HCT116 (cell line): ENCODE measurements around the gene FKBP6. TPM values are rescaled to one million over a fixed set of nuclear protein-coding genes. Genes with fewer than 3 reads are reported as not detected.
"Not testable (repeated sequence)": the region's sequence is repeated elsewhere in the genome, so short reads cannot be mapped to it uniquely, and the experiment has no call there.

ENCODE experiments used
- ATAC-seq: fragments of 200-7000 bp; cut with Tn5 transposase; 2 replicates; pipeline ENCODE4 v1.9.1; 2020; ENCODE audit warnings: mild to moderate bottlenecking, moderate library complexity
- BruUV-seq: library from RNA; stranded (reverse); fragments of 400-500 nt; replicated peaks from 2 replicates; lab custom pipeline; 2021; lab: Mats Ljungman, UMichigan
- CTCF ChIA-PET: fragments of 300-600 bp; sonication (Branson Sonifier 250); formaldehyde crosslinking; loops from one replicate; lab custom pipeline; 2021; ENCODE audit warnings: antibody characterized with exemption; lab: Charles Lee
- POLR2A ChIA-PET: fragments of 300-600, 350-600 bp; sonication (Branson Sonifier 250); formaldehyde crosslinking; loops from one replicate; lab custom pipeline; 2021; ENCODE audit warnings: antibody characterized with exemption; lab: Charles Lee
- RAD21 ChIA-PET, 2 experiments: fragments of 300-600 bp; sonication (Branson Sonifier 250); formaldehyde crosslinking; loops; one replicate each; lab custom pipeline; 2023; ENCODE audit warnings: low total read pairs in 2 of 2; ENCODE audit not compliant: uncharacterized antibody in 2 of 2, unreplicated experiment in 2 of 2, low non-redundant PET in 1 of 2; lab: Charles Lee
- DNase-seq: peaks from one replicate; pipeline ENCODE4 v3.0.0-alpha.2; 2010; ENCODE audit warnings: low read depth, low spot score
- H2AFZ ChIP-seq: fragments of 200-600 bp; shearing (Covaris generic), sonication (generic); 2 replicates; pipeline ENCODE4 v1.6.1; 2017; ENCODE audit warnings: low read depth, mixed run types, mixed read lengths, antibody characterized with exemption, low read length; ENCODE audit not compliant: poor library complexity, severe bottlenecking
- H3K27ac ChIP-seq: 2 replicates; pipeline ENCODE4 v1.5.1; 2012; ENCODE audit warnings: low read depth, low read length
- H3K27me3 ChIP-seq: fragments of 200-600 bp; sonication (generic); 2 replicates; pipeline ENCODE4 v1.6.1; 2016; ENCODE audit warnings: mixed run types, low read length, mixed read lengths; ENCODE audit not compliant: insufficient read depth
- H3K36me3 ChIP-seq, 2 experiments: fragments of 200-500 bp in 1 of 2; fragments of 200-600 bp in 1 of 2; sonication (Bioruptor generic) in 1 of 2; sonication (generic) in 1 of 2; 2 replicates each; pipeline versions ENCODE4 v1.5.1 to v1.6.1; 2014 to 2016; ENCODE audit warnings: low read length in 2 of 2, inconsistent platforms in 1 of 2, mixed read lengths in 1 of 2, mixed run types in 1 of 2; ENCODE audit not compliant: insufficient read depth in 2 of 2, control insufficient read depth in 1 of 2
- H3K4me1 ChIP-seq, 2 experiments: fragments of 200-600 bp in 1 of 2; sonication (generic) in 1 of 2; 2 replicates each; pipeline versions ENCODE4 v1.5.1 to v1.6.1; 2012 to 2017; ENCODE audit warnings: low read length in 2 of 2, inconsistent platforms in 1 of 2, mild to moderate bottlenecking in 1 of 2, mixed read lengths in 1 of 2, mixed run types in 1 of 2, moderate library complexity in 1 of 2; ENCODE audit not compliant: insufficient read depth in 2 of 2, control insufficient read depth in 1 of 2
- H3K4me2 ChIP-seq: fragments of 200-600 bp; sonication (generic); 2 replicates; pipeline ENCODE4 v1.6.1; 2017; ENCODE audit warnings: mixed run types, low read length, mixed read lengths
- H3K4me3 ChIP-seq, 2 experiments: fragments of 200-600 bp in 1 of 2; sonication (generic) in 1 of 2; replicated peaks in 1 of 2; 2 replicates each; pipeline ENCODE4 v1.5.1; 2011 to 2016; ENCODE audit warnings: low read length in 2 of 2, control low read depth in 1 of 2, low read depth in 1 of 2, mild to moderate bottlenecking in 1 of 2, mixed read lengths in 1 of 2, mixed run types in 1 of 2
- H3K79me2 ChIP-seq: fragments of 200-600 bp; sonication (generic); 2 replicates; pipeline ENCODE4 v1.6.1; 2017; ENCODE audit warnings: mild to moderate bottlenecking, mixed run types, low read length, moderate library complexity, mixed read lengths; ENCODE audit not compliant: insufficient read depth
- H3K9ac ChIP-seq: fragments of 200-600 bp; sonication (generic); 2 replicates; pipeline ENCODE4 v1.6.1; 2016; ENCODE audit warnings: low read length, mixed read lengths
- H3K9me2 ChIP-seq: fragments of 200-600 bp; sonication (generic), shearing (Covaris generic); 2 replicates; pipeline ENCODE4 v1.6.1; 2017; ENCODE audit warnings: mixed run types, mild to moderate bottlenecking, moderate library complexity; ENCODE audit not compliant: insufficient read depth
- H3K9me3 ChIP-seq, 2 experiments: fragments of 200-500 bp in 1 of 2; fragments of 200-600 bp in 1 of 2; sonication (Bioruptor generic) in 1 of 2; sonication (generic) in 1 of 2; 2 replicates each; pipeline ENCODE4 v1.6.1; 2014 to 2017; ENCODE audit warnings: low read length in 2 of 2, mixed read lengths in 2 of 2, inconsistent platforms in 1 of 2, low read depth in 1 of 2, mild to moderate bottlenecking in 1 of 2, mixed run types in 1 of 2, moderate library complexity in 1 of 2; ENCODE audit not compliant: control insufficient read depth in 1 of 2, insufficient read depth in 1 of 2
- H4K20me1 ChIP-seq: fragments of 200-600 bp; sonication (generic), shearing (Covaris generic); 2 replicates; pipeline ENCODE4 v1.6.1; 2017; ENCODE audit warnings: mixed run types, mild to moderate bottlenecking, moderate library complexity; ENCODE audit not compliant: insufficient read depth
- ATF3 ChIP-seq: IDR thresholded peaks from 2 replicates; pipeline ENCODE4 v1.6.1; 2012
- ELF1 ChIP-seq: IDR thresholded peaks from 2 replicates; pipeline ENCODE4 v1.6.1; 2012; ENCODE audit warnings: low read depth, borderline replicate concordance
- EZH2 ChIP-seq: fragments of 200-600 bp; sonication (generic); IDR thresholded peaks from 2 replicates; pipeline ENCODE4 v1.6.1; 2017; ENCODE audit warnings: antibody characterized with exemption, mixed run types
- FOSL1 ChIP-seq: IDR thresholded peaks from 2 replicates; pipeline ENCODE4 v1.6.1; 2012; ENCODE audit warnings: low read depth
- MAX ChIP-seq: IDR thresholded peaks from 2 replicates; pipeline ENCODE4 v1.6.1; 2012
- POLR2AphosphoS5 ChIP-seq: IDR thresholded peaks from 2 replicates; pipeline ENCODE4 v1.6.1; 2011; ENCODE audit warnings: mild to moderate bottlenecking, low read depth, low read length, moderate library complexity
- RAD21 ChIP-seq: IDR thresholded peaks from 2 replicates; pipeline ENCODE4 v1.6.1; 2012; ENCODE audit warnings: low read depth, mild to moderate bottlenecking
- REST ChIP-seq: IDR thresholded peaks from 2 replicates; pipeline ENCODE4 v1.6.1; 2012; ENCODE audit warnings: low read depth
- SIN3A ChIP-seq: IDR thresholded peaks from 2 replicates; pipeline ENCODE4 v1.6.1; 2012; ENCODE audit warnings: low read depth
- SP1 ChIP-seq: IDR thresholded peaks from 2 replicates; pipeline ENCODE4 v1.6.1; 2012; ENCODE audit warnings: low read depth
- SRF ChIP-seq: IDR thresholded peaks from 2 replicates; pipeline ENCODE4 v1.6.1; 2012; ENCODE audit warnings: low read depth
- TCF7L2 ChIP-seq: IDR thresholded peaks from 2 replicates; pipeline ENCODE4 v1.7.0; 2011; ENCODE audit warnings: borderline replicate concordance, inconsistent platforms; ENCODE audit not compliant: insufficient read depth, insufficient read length; ENCODE audit errors: extremely low read depth
- YY1 ChIP-seq: IDR thresholded peaks from 2 replicates; pipeline ENCODE4 v1.6.1; 2011; ENCODE audit warnings: low read length, low read depth, moderate library complexity, mild to moderate bottlenecking; ENCODE audit not compliant: insufficient replicate concordance; ENCODE audit errors: extremely low read depth
- ZBTB33 ChIP-seq: IDR thresholded peaks from 2 replicates; pipeline ENCODE4 v1.6.1; 2011; ENCODE audit warnings: mild to moderate bottlenecking, low read length, moderate library complexity; ENCODE audit not compliant: insufficient replicate concordance; ENCODE audit errors: extremely low read depth
- ZFX ChIP-seq: fragments of 450-650 bp; IDR thresholded peaks from 2 replicates; pipeline ENCODE4 v1.6.1; 2017
- ZNF274 ChIP-seq: fragments of 200-500 bp; sonication (Bioruptor generic); IDR thresholded peaks from 2 replicates; pipeline ENCODE4 v1.6.1; 2014; ENCODE audit warnings: mild to moderate bottlenecking, low read depth, low read length, inconsistent platforms
- intact Hi-C: fragments of 100-400 bp; cut with micrococcal nuclease; formaldehyde crosslinking; loops from 2 replicates; pipeline ENCODE4 v1.10.0; 2022
- total RNA-seq: library from RNA; stranded (reverse); gene quantifications from one replicate; pipeline ENCODE4 v1.2.1, GENCODE V29; 2021; ENCODE audit not compliant: unreplicated experiment

FKBP6 gene
- total RNA-seq, 1 experiment from 2014 or later = not detected

- ChIA-PET CTCF (no interaction called here), POLR2A (no interaction called here), RAD21 (no interaction called here)
- ATAC-seq (no peak), DNase-seq (no peak)
- TF ChIP-seq ATF3 (no peak), TCF7L2 (no peak), MAX (no peak), POLR2AphosphoS5 (no peak), SRF (no peak), RAD21 (no peak), YY1 (no peak), SIN3A (no peak), ELF1 (no peak), ZFX (no peak), EZH2 (no peak), ZBTB33 (no peak), SP1 (no peak), REST (no peak), FOSL1 (no peak), ZNF274 (no peak)
- Histone ChIP-seq H3K27ac (no peak overlapping the region), H3K4me1 (no peaks in the 10 kb centered on the region), H3K4me3 (no peak overlapping the region), H2AFZ (no peak overlapping the region), H3K79me2 (no peaks in the 10 kb centered on the region), H3K27me3 (no peaks in the 10 kb centered on the region), H3K9me2 (no peaks in the 10 kb centered on the region), H3K36me3 (no peaks in the 10 kb centered on the region), H3K4me2 (no peak overlapping the region), H3K9ac (no peak overlapping the region), H4K20me1 (no peaks in the 10 kb centered on the region), H3K9me3 (no peaks in the 10 kb centered on the region)
- intact Hi-C loops = no loop called here
- no TSS peak for BruUV-seq
Observed at GRCh38 chr7:73359746-73360375, 31.9 kb downstream of the FKBP6 start.

- H3K9ac ChIP-seq, ATAC-seq, BruUV-seq, H2AFZ ChIP-seq, H3K4me1 ChIP-seq, H4K20me1 ChIP-seq, H3K79me2 ChIP-seq, POLR2A ChIA-PET, H3K9me3 ChIP-seq, H3K36me3 ChIP-seq, H3K4me2 ChIP-seq, H3K27me3 ChIP-seq, DNase-seq, intact Hi-C loops, H3K4me3 ChIP-seq, H3K27ac ChIP-seq, RAD21 ChIA-PET, H3K9me2 ChIP-seq, CTCF ChIA-PET: not testable (repeated sequence)
Observed at GRCh38 chr7:73360590-73360989, 32.6 kb downstream of the FKBP6 start.
